GM18502 (cell line): ENCODE measurements around the gene SLC29A4.

Experiments
- ATAC-seq: cut with Tn5 transposase; IDR thresholded peaks from one replicate; pipeline ENCODE4 v1.9.1; 2021; ENCODE audit warnings: mild to moderate bottlenecking; ENCODE audit not compliant: unreplicated experiment, poor library complexity

The SLC29A4 gene

DNA sequence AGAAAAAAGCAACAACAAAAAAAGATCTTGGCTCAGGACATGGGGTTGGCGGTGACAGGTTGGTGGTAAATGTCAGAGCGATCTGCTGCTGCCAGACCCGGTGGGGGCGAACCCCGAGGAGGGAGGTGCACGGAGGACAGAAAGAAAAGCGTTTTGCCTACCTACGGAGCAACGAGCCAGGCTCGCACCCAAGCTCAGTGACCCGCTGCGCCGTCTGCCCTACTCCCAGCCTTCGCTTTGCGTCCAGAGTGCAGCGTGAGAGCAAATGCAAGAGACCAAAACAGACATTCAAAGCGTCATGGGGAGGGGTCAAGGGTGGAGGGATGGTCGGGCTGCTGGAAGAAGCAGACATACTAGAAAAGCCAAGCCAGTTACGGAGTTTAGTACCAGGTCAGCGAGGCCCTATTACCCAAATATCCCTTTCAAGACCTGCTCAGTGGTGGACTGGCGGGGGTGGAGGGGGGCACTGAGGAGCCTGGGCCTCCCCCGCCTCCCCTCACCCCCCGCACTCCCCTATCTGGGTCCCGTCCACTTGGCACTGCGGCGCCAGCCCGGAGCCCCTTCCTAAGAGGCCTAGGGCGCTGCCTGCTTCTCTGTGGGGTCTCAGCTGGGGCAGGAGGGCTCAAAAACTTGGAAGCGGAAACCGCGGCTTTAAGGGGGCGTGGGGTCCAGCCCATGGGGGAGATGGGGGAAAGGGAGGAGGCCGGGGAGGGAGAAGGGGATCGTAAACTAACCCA lies 66.9 kb downstream of the SLC29A4 start:
- no peak for ATAC-seq

- no peak for ATAC-seq
Observed at GRCh38 chr7:5350174-5350463, 67.4 kb downstream of the SLC29A4 start.

- ATAC-seq, result no peak
Observed at GRCh38 chr7:5350600-5351385, 68.0 kb downstream of the SLC29A4 start.

DNA sequence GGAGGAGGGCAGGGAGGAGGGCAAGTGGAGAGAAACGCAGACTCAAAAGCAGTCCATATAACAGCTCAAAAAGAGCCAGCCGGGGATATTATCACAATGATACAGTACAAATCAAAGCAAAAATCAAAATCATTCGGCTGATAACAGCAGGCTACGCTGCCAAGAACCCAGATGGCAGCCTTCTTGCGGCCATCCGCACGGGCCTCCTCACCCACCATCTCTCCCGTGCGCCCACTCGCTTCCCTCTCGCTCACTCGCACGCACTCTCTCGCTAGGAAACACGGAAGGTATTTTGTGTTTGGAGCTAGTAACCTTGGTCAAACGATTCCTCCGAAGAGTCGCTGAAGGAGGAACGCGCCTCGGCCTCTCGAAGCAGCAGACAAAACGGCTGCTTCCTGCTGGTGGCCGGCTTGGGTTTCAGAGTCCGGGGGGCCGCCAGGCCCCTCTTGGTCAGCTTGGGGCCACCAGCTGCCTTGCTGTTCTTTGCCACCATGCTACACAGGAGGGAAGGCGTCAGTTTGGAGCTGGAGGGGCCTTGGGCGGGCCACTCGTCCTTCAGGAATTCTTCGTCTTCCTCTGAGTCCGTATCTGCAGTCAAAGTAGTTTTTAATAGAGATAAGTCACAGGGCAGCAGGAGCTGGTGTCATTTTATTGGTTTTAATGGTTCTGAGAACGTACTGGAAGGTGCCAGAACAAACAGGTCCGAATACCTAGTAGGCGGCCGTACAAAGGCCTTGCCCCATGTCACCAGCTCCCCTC lies 68.9 kb downstream of the SLC29A4 start:
- ATAC-seq, result no peak

DNA sequence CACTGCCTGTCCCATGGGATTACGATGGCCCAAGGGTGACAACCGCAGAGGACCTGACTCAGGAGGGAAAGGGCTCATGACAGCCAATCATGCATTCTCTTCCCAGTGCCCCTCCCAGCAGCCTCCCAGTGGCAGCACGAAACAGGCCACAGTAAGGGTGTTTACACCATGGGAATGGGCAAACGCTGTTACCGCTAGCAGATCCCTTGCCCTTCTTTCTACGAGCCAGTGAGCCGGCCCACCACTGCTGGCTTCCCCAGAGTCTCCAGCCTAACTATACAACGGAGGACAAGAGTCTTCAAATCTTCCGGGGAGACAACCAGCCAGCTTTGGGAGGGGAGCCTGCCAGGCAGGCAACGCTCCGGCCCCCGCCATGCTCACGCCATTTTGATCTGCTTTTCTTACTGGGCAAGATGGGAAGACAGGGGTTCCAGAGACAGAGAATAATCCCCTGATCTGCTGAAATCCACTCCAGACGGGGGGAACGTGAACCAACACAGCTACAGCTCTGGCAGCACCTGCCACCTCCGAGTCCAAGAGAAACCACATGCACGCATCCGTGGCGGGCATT lies 69.8 kb downstream of the SLC29A4 start:
- no peak for ATAC-seq

DNA sequence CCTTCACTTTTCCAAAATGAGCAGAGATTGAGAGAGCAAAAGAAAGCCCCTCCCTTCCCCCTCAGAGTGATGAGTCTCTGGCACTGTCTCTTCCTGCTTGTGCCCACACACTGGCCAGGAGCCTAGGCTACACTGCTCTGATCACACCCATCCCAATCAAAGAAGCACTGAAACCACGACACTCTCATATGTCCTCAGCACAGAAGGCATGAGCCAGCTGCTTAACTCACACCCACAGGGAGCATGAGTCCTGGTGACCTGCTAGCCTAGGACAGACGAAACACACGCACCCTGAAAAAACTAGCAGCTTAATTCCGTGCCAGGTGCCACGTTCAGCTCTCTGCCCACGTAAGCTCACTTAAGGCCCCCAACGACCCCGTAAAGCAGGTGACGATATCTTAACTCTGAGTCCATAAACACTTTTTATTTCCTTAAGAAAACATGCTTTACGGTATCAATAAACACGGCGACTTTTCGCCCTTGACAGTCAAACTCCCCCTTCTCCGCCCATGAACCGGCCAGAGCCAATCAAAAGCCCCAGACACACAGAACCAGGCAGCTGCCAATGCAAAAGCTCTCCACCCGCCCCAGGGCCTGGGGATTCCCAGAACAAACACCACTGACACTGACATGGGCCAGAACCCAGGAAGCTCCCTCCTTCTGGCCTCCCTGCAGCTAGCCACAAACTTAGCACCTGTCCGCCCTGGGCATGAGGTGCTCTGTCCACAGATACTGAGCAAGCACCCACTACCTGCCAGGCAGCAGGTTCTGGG lies 71.9 kb downstream of the SLC29A4 start:
- ATAC-seq, result no peak
